Ovary (tissue), 3 donors: ENCODE data around the gene MAP7.

Experiments
- POLR2A ChIP-seq: fragments of 450-650 bp; IDR thresholded peaks from one replicate; pipeline ENCODE4 v1.6.1; 2017; ENCODE audit warnings: antibody characterized with exemption, mild to moderate bottlenecking, moderate library complexity
- TF ChIP-seq, protein P1 (sequence below), 3 donors: fragments of 450-650 bp in 2 of 3; fragments of 200-600 bp in 1 of 3; IDR thresholded peaks; one replicate each; pipeline versions ENCODE4 v1.5.1 to v1.8.0; 2016 to 2022; ENCODE audit warnings: antibody characterized with exemption in 3 of 3, mild to moderate bottlenecking in 1 of 3
- donor health status: DM: no; HTN: no; CAD: no.

DNA sequence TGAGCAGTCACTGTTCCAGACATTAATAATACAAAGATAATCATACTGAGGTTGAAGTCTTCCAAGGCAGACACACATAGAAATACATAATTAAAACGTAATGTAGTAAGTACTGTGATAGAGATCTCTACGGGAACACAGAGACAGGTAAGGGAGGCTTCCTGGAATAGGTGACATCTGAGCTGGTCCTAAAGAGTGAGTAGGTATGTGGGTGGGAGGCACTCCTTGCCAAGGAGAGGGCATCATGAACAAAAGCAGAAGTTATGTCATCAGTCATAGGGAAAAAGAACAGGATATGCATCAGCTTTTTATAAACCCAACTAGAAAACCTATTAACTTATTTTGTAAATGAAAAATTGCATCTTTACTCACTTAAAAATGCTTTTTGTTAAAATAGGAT is 110.0 kb downstream of the MAP7 start:
- TF ChIP-seq POLR2A = no peak
- TF ChIP-seq, protein P1, sequence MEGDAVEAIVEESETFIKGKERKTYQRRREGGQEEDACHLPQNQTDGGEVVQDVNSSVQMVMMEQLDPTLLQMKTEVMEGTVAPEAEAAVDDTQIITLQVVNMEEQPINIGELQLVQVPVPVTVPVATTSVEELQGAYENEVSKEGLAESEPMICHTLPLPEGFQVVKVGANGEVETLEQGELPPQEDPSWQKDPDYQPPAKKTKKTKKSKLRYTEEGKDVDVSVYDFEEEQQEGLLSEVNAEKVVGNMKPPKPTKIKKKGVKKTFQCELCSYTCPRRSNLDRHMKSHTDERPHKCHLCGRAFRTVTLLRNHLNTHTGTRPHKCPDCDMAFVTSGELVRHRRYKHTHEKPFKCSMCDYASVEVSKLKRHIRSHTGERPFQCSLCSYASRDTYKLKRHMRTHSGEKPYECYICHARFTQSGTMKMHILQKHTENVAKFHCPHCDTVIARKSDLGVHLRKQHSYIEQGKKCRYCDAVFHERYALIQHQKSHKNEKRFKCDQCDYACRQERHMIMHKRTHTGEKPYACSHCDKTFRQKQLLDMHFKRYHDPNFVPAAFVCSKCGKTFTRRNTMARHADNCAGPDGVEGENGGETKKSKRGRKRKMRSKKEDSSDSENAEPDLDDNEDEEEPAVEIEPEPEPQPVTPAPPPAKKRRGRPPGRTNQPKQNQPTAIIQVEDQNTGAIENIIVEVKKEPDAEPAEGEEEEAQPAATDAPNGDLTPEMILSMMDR (IDR thresholded peaks at IDR 0.05) = no peak
